Umbilical cord (tissue), 2 donors: ENCODE data around the gene PNLIPRP1. TPM values are rescaled to one million over a fixed set of nuclear protein-coding genes. Genes with fewer than 3 reads are reported as not detected.
A peak's percentile ranks its signal among the peaks of the same experiment; 100 is the strongest.

Experiments used
- DNase-seq: peaks from one replicate; pipeline ENCODE4 v3.0.0-alpha.2; 2015; ENCODE audit warnings: low spot score
- total RNA-seq: library from RNA; depleted of rRNA; stranded (reverse); fragments of >200 nt; gene quantifications from one replicate; pipeline ENCODE4 v1.2.3, GENCODE V29; 2014; ENCODE audit warnings: low replicate concordance; ENCODE audit not compliant: insufficient read depth

PNLIPRP1 gene
- total RNA-seq = 2.9 TPM

DNA sequence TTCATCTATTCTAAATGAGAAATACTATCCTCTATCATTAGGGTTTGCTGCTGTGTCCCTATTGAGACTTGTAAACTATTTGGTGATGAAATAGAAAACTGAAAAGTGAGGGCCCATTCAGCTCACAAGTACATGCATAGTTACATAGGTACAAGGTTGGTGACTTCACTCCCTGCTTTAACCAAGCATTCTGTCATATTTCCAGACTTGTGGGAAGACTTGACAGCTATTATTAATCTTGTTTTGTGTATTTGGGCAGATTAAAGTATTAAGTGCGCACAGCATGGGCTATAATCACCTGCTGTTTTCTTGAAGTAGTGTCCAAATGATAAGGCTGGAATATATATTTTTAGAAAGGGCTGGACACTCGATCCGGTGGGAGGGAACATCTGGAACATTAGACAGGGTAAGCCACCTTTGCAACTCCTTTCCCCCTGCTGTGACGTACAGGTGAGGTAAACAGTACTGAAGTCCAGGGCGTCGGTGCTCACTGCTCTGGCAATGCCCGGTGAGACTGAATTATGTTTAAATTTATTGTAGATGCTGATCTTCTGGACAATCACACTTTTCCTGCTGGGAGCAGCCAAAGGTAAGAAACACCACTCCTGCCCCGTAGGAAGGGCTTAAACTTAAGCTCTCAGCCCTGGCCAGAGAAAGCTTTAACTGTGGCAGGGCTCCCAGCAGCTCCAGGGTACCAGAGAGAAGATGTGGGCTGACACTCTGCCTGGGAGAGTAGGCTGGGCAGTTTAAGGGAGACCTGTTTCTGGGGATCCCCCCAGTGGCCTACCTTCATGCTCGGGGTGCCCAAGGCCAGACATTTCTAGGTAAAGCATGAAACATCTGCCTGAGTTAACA lies at the start of gene PNLIPRP1:
Gene PNLIPRP1 (plus strand): TSS at position 370 of the 855 bp plus-strand sequence. CDS start 171 bp downstream, at position 541.
- DNase-seq = no peak

DNA sequence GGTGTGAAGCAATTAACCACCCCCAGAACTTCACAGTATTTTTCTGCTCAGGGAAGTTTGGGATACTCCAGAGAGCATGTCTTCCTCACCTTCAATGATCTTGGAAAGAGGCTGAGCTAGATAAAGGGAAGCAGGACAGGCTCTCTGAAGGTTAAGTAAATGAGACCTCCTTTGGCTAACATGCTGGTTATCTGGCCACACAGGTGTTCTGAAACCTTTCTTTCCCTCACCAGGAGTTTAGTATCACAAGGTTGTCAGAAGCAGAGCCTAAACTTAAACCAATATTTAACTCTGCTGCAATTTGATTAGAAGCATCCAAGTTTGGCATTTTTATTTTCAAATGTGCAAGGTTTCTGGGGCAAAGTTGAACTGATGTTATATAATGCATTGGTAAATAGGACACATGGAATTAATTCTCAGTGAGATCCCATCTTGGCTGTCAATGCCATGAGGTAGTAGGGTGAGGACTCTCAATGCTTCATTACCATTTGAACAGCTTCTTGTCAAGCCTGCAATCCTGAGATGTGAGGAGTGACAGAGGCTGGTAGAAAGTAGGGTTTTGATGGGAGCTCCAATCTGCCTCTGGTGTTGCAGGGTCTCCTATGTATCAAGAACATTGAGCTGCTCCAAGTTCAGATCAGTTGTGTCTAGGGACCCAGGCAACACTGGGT lies 48.6 kb upstream of the PNLIPRP1 start:
- DNase-seq = no peak

DNA sequence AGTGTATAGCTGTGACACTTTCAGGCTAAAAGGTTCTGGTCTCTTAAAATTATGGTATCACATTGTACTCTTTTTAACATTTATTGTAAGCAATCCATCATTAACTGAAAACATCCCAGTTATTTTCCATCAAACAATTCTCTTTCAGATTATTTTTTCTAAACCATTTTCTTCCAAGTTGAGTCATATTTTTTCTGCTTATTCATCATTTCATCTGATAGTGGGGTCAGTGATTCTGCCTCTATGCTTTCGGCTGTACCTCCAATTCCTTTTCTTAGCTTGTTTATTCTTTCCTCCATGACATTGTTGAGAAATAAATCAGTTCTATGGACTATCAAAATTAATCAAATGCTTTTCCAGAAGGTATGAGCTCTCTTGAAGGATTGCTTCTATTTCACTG lies 45.6 kb upstream of the PNLIPRP1 start:
- DNase-seq = no peak

DNA sequence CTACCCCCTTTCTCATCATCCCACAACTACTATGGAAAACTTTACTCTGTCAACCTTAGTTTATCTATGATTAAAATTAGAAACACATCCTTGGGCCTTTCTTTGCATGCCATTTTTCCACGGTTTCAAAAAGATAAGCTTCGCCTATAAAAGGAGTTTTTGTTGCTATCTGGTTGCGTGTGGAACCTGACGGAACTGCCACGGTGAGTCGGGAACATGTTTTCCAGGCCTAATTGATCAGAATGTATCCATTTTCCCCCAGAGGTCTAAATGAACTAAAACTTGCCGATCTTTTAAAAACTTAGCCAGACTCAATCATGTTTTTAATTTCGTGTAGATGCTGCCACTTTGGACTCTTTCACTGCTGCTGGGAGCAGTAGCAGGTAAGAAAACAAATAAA lies 45.0 kb upstream of the PNLIPRP1 start, which contains the start of gene PNLIP:
Gene PNLIP (plus strand): TSS at position 176 of the 400 bp plus-strand sequence. CDS start 162 bp downstream, at position 338.
- DNase-seq = no peak

DNA sequence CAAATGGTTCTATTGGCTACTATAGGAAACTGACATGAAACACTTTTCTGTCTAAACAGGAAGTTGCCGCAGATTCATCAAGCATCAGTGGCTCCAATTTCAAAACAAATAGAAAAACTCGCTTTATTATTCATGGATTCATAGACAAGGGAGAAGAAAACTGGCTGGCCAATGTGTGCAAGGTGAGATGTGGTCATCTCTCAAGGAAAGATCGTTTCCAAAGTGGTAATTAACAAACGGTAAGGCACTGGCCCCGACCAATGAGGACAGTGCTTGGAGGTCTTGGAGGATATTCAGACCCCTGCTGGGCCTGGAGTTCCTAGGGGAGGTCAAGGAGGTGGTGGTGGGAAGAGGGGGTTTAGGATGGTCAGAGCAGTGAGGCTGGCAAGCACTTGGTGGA lies 42.5 kb upstream of the PNLIPRP1 start:
- no peak for DNase-seq

DNA sequence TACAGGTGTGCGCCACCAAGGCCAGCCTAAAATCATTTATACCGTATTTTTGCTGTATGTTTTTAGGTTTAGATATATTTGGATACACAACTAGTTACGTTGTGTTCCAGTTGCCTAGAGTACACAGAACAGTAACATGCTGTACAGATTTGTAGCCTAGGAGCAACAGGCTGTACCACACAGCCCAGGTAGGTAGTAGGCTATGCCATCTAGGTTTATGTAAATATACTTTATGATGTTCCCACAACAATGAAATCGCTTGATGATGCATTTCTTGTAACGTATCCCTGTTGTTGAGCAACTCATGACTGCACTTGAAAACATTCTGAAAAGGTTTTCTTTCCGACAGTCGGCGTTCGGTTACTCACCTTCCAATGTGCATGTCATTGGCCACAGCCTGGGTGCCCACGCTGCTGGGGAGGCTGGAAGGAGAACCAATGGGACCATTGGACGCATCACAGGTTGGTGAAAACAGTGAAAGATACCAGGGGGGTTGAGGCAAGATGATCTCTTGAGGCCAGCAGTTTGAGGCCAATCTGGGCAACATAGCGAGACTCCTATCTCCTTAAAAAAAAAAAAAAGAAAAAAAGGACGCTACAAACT lies 37.3 kb upstream of the PNLIPRP1 start:
- DNase-seq = no peak

DNA sequence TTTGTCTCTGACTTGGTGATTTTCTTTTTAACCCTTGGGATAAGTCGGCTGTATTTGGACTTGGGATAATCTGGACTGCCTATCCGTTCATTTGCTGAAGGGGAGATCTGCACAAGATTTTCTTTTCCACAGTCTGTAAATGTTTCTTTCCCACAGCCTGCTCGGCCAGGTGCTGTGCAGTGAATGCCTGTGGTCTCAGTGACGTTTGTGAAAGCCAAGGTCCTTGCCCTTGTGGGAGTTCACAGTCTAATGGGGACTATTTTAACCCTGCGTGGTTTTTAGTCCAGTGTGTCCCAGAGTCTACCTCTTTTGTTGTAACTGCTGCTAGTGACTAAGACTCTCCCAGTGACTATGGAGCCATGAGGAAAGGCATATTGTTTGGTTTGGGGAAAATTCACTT lies 36.1 kb upstream of the PNLIPRP1 start:
- DNase-seq = no peak

DNA sequence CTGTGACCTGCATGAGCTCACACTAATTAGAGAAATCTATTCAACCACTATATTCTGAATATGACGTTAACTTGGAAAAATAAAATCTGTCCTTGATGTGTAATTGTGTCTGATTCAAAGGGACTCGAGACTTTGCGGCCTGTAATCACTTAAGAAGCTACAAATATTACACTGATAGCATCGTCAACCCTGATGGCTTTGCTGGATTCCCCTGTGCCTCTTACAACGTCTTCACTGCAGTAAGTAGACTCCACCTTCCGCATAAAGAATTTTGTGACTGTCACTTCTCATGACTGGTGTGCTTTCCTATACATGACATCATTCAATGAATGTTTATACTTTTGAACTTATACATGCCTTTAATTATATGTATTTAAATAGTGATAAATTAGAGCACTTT lies 34.9 kb upstream of the PNLIPRP1 start:
- DNase-seq = no peak

DNA sequence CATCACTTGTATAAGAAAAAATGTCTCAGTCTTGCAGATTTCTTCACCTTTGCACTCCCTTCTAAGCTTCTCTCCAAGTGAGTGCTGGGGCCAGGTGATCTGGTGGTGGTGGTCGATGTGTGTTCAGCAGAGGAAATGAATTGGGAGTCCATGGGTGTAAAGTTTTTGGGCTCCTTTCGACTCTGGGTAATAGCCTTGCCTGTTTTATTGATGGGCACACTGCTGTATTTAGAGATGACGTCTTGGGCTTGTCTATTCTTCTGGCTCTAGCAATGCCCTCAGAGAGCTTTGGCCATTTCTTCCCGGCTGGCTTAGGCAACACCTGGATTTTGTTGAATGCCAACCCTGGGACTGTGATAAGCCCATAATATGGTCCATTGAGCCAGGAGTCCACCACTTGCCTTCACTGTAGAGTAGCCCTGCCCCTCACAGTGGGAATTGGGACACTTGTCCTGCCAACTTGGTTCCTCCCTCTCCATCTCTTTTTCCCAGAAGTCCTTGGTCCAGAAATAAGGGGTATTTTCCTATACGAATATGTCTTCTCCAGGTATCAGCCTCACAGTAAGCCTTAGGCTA lies 33.4 kb upstream of the PNLIPRP1 start:
- no peak for DNase-seq

DNA sequence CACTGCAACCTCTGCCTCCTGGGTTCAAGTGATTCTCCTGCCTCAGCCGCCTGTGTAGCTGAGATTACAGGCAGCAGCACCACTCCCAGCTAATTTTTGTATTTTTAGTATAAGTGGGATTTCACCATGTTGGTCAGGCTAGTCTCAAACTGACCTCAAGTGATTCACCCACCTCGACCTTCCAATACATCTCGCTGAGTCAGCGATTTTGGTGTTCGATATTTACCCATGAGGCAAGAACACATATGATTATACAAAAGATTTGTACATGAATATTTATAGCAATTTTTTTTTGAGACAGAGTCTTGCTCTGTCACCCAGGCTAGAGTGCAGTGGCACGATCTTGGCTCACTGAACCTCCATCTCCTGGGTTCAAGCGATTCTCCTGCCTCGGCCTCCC lies 25.2 kb upstream of the PNLIPRP1 start:
- no peak for DNase-seq

DNA sequence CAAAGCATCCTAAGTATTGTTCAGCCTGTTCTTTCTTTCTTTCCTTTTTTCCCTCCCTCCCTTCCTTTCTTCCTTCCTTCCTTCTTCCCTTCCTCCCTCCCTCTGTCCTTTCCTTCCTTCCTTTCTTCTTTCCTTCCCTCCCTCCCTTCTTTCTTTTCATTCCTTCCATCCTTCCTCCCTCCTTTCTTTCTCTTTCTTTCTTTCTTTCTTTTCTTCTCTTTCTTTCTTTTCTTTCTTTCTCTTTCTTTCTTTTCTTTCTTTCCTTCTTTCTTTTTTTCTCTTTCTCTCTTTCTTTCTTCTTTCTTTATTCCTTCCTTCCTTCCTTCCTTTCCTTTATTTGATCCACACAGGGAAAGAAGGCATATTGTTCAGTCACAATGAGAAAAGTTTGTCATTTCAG lies 23.8 kb upstream of the PNLIPRP1 start:
- no peak for DNase-seq

DNA sequence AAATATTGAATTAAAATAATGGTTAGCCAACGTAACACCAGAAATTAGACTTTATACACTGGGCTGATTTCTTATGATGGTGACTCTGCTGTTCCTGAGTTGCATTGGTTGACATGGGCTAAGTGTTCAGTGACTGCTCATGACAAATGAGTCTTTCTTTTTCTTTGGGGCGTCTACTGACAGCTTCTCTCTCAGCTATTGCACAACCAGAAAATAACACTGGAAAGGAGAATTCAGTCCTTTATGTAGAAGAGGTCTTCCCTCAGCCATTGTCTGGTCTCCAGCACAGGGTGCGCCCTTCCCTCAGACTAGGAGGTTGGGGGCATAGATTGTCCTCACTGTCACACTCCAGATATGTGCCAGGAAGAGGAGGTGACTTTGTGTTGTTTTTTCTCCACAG lies 23.4 kb upstream of the PNLIPRP1 start:
- no peak for DNase-seq

DNA sequence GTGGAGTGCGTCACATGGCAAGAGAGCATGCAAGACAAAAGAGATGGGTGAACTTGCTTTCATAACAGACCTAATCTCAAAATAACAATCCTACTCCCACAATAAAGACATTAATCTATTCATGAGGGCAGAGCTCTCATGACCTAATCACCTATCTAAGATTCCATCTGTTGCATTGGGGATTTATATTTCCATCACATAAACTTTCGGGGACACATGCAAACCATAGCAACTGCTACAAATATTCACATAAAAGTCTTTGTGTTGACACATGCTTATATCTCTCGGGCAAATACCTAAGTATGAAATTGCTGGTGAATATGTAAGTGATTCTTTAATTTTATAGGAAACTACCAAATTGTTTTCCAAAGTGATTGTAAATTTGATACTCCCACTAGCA lies 16.0 kb upstream of the PNLIPRP1 start:
- no peak for DNase-seq

DNA sequence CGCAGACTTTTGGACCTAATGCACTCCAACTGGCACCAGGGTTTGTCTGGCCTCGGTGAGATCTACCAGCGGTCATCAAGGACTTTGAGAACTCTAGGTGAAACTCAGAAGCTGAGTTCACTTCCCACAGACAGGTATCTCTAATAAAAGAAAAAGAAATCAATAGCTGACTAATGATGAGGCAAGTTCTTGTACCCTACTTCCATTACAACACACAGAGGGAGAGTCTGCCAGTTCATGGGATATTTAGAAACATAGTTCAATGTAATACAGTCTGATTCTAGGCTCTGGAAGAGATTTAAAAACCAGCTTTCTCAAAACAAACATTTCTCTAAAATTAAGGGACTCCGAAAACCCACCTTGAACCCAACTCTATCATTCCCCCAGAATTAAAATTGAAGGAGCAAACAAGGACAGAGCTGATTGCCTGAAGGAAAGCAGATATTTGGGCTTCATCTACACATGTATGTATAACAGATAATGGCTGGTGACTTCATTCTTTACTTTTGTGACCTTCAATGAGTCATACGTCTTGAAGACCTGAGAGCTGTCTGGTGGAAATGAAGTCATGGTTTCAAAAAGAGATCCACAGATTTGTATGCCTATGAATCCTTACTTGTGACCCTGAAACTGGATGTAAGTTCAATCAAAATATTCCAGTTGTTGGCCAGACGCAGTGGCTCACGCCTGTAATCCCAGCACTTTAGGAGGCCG lies 2.7 kb upstream of the PNLIPRP1 start:
- no peak for DNase-seq

DNA sequence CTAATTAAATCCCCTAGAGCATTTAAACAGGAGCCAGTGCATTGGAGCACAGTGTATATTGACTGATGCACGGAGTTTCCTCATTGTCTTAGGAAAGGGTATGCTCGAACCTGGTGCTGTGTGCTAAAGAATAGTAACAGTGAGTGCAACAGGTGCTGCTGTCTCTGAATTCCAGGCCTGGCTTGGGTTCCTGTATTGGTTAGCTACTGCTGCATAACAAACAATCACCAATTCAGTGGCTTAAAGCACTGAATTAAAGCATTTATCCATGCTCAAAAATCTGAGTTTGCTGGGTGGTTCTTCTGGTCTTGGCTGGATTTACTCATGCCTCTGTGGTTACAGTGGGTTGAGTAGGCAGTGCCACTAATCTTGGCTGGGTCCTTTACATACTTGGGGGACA lies 1.8 kb upstream of the PNLIPRP1 start:
- no peak for DNase-seq

DNA sequence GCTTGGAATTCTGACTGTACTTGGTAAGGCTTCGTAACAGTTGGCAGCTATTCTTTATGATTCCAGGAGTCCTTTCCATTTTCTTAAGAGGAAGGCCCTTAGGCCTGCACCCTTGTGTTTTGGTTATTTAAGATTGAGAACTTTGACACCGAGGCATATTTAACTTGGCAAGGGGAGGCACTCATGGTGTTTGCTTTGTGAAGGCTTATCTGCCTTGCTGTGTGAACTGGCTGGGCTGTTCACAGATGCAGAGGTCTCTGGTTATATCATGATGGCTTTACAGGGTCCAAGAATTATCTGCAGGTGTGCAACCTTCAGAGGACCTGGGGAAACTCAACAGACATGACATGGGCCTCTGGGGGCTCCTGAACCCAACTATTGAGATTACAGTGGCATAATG lies 833 bp upstream of the PNLIPRP1 start:
- no peak for DNase-seq

DNA sequence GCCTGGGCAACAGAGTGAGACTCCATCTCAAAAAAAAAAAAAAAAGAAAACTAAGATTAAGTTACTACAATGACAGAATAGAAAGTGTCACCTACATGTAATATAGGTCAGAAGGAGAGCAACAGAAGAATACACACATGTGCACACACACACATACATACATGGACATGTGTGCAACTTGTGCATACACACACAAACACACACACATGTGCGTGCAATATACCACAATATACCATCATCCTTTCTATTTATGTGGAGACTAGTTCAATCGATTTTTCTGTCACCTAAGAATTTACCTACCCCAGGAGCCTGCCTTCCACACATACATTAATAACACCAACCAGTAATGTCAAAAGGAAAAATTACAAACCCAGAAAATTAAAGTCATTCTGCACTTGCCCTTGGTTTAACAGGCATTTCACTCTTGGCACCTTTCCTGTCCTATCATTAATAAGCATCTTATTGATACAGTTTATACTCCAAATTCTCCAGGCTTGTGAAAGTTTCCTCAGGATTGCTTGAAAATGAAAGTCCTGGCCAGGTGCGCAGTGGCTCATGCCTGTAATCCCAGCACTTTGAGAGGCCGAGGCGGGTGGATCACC lies 2.5 kb downstream of the PNLIPRP1 start:
- no peak for DNase-seq

DNA sequence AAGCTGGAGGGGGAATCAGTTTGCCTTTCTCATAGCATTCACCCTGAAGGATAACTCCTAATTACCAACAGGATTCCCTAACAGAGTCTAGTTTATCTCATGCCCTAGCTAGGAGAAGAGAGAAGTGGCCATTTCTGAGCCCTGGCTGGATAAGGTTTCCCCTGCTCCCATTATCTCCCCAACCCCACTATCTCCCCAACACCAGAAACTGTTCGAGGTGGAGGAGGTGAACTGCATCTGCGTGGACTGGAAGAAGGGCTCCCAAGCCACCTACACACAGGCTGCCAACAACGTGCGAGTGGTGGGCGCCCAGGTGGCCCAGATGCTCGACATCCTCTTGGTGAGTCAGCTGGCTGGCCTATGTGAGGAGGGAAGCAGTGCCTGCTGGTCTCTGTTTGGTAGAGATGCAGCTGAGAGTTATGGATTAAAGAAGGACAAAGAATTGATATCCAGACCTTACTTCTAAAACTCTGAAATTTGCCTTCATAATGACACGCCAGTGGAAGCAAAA lies 3.8 kb downstream of the PNLIPRP1 start:
- no peak for DNase-seq

DNA sequence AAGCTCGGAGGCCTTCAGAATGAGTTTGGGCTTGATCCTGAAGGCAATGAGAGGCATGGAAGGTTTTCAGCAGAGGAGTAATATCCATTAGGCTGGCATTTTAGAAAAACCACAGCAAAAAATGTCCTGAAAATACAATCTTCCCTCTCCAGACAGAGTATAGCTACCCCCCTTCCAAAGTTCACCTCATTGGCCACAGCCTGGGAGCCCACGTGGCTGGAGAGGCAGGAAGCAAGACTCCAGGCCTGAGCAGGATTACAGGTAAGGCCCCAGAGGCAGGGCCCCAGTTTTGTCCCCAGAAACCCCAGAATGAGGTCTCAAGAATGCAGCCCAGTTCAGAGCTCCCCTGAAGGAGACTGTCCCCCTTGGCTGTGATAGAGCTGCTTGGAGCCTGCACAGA lies 5.3 kb downstream of the PNLIPRP1 start:
- DNase-seq = no peak

DNA sequence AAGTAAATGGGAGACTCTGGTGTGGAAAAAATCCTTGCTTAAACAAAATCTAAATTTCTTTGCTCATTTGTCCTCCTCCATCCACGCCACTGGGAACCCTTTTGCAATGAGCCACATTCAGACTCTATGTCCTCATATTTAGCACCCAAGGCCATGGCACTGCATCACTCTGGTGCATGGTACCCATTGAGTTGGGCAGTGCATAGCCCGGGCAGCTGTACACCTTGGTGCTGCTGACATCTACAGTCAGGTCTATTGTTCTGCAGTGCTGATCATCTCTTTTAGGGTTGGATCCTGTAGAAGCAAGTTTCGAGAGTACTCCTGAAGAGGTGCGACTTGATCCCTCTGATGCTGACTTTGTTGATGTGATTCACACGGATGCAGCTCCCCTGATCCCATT lies 6.8 kb downstream of the PNLIPRP1 start:
- no peak for DNase-seq

DNA sequence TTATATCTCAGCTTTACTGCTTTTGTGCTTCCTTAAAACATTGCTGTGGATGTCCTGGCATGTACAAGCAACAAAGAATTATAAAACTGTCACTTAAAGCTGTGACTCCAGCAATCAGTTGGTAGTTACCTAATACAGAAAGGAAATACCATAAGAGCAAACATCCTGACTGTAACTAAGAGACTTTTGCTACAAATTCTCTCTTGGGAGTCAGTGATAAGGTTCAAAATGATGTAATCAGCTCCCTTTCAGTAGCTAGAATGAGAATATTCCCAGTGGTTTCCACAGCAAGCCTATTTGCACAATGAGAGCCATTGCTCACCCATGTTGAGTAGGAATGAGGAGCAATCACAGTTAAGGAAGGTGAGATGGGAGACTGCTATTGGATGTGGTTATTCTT lies 7.6 kb downstream of the PNLIPRP1 start:
- DNase-seq = peak; percentile 18
